Thoracic aorta (tissue), 2 donors: ENCODE results near the gene CEP63. TPM values are rescaled to one million over a fixed set of nuclear protein-coding genes. Genes with fewer than 3 reads are reported as not detected.

Experiments used
- ATAC-seq: fragments of 150-250 bp; one replicate; pipeline ENCODE4 v1.8.0; 2017; ENCODE audit warnings: low read depth; ENCODE audit not compliant: insufficient number of reproducible peaks, low FRiP score
- DNase-seq: peaks from one replicate; pipeline ENCODE4 v3.0.0-alpha.2; 2020; ENCODE audit warnings: low spot score
- H3K27ac ChIP-seq, 2 donors: fragments of 200-600 bp; sonication (generic); 1 replicate in 1 of 2; 2 replicates in 1 of 2; pipeline ENCODE4 v1.5.1; 2016; ENCODE audit warnings: mild to moderate bottlenecking in 2 of 2, moderate library complexity in 2 of 2
- H3K27me3 ChIP-seq: fragments of 200-600 bp; sonication (generic); replicated peaks from 2 replicates; pipeline ENCODE4 v1.6.0; 2016; ENCODE audit warnings: mild to moderate bottlenecking; ENCODE audit not compliant: insufficient read depth
- H3K36me3 ChIP-seq: fragments of 200-600 bp; sonication (generic); one replicate; pipeline ENCODE4 v1.5.1; 2016
- H3K4me1 ChIP-seq, 2 donors: fragments of 200-600 bp; sonication (generic); 1 replicate in 1 of 2; 2 replicates in 1 of 2; pipeline versions ENCODE4 v1.5.1 to v1.6.0; 2016; ENCODE audit warnings: low read depth in 2 of 2, mild to moderate bottlenecking in 1 of 2; ENCODE audit not compliant: control insufficient read depth in 1 of 2
- H3K4me3 ChIP-seq: fragments of 200-600 bp; sonication (generic); 2 replicates; pipeline ENCODE4 v1.5.1; 2016; ENCODE audit warnings: mild to moderate bottlenecking
- H3K9me3 ChIP-seq: fragments of 200-600 bp; sonication (generic); 2 replicates; pipeline ENCODE4 v1.5.1; 2016
- CTCF ChIP-seq: fragments of 200-600 bp; sonication (generic); IDR thresholded peaks from one replicate; pipeline ENCODE4 v1.5.1; 2019; ENCODE audit warnings: antibody characterized with exemption
- total RNA-seq, 2 donors: library from RNA; depleted of rRNA; stranded (reverse); fragments of >200 nt; gene quantifications; one replicate each; pipeline versions ENCODE4 v1.1.0 to v1.2.3, GENCODE V29; 2016

CEP63 gene
- total RNA-seq, 2 donors from 2014 or later, result 20.4 to 28.3 TPM

DNA sequence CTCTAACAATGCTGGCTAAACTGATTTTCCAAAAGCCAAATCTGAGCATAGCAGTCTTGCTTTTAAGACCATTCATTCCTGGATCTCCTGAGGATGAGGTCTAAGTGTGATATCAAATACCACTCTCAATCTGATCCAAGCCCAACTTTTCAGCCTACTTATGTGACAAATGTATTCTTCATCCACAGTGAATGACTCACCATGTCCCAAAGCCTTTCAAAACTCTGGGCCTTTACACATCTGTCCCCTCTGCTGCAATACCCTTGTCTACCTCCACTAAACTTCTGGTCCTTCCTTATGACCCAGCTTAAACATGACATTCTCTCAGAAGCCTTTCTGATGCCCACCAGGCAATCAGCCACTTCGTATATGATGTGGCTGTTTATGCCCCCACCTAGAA, 4.7 kb upstream of the CEP63 start:
- Histone ChIP-seq H3K27ac (peak overlapping the region in 1 of 2 donors; percentile 9), H3K36me3 (peaks cover 30% of the 10 kb centered on the region)

DNA sequence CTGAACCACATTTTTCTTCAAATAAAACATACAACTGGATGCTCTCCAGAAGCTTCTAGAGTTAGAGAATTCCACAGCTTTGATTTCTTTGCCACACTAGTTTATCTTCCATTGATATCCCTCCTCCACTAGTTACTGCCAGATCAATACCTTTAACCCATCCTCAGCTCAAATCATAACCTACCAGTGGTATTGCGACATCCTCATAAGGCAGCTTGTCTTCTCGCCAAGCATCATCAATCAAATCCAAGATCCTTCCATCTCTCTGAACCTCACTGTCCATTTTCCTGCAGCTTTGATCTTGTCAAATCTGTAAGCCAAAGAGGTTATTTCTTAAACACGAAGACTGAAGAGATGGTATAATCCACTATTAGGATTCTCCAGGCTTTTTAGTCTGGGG, 3.2 kb upstream of the CEP63 start:
- no peak for TF ChIP-seq CTCF
- peak overlapping the region; percentile 98 to 100 for H3K27ac ChIP-seq
- ATAC-seq (no peak), DNase-seq (no peak)
- H3K36me3 ChIP-seq, result peaks cover 20% of the 10 kb centered on the region
- H3K4me1 ChIP-seq, result peaks cover 28 to 50% of the 10 kb centered on the region in 2 donors
- peak overlapping the region; percentile 43 for H3K4me3 ChIP-seq
- H3K27me3 ChIP-seq, result no peaks in the 10 kb centered on the region
- no peaks in the 10 kb centered on the region for H3K9me3 ChIP-seq

More for the DNA sequence above, 4.7 kb upstream of the CEP63 start:
- no peak for TF ChIP-seq CTCF
- DNase-seq (no peak), ATAC-seq (no peak)
- no peak overlapping the region for H3K4me3 ChIP-seq
- no peaks in the 10 kb centered on the region for H3K27me3 ChIP-seq
- H3K9me3 ChIP-seq, result no peaks in the 10 kb centered on the region
- H3K4me1 ChIP-seq, result peaks cover 28 to 39% of the 10 kb centered on the region in 2 donors

DNA sequence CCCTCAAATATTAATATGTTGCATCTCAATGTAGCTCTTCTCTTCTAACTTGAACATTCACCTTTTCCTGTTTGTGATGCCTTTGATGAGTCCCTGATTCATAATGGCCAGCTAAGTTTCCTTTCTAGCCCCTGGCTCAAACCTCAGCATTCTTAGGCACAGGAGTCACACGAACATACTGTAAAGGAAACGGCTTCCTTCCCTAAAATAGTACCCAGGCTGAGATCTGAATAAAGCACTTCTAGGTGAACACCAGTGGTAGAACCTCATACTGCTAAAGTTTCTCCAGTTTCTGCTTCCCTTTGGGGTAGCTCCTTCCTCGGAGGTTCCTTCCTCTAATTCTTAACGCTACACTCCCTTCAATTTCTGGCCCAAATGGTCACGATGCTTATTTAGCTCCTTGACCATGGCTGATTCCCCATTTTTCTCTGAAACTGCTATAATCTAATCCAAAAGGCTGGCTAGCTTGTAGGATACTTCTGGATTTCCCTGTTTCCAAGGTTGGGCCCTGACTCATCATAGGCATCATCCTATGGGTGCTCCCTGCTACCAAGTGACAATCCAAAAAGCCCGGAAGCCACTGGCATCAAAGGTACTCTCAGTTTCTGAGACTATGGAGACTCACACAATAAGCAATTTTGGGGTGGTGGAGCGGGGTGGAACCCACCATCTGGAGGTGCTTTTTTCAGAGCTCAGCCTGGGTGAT, 2.5 kb upstream of the CEP63 start:
- Histone ChIP-seq H3K9me3 (no peaks in the 10 kb centered on the region), H3K27ac (peak overlapping the region; percentile 98 to 100), H3K27me3 (no peaks in the 10 kb centered on the region), H3K4me3 (peak overlapping the region; percentile 43), H3K4me1 (peaks cover 28 to 57% of the 10 kb centered on the region in 2 donors), H3K36me3 (peaks cover 15% of the 10 kb centered on the region)
- no peak for TF ChIP-seq CTCF
- no peak for ATAC-seq
- DNase-seq, result no peak

GRCh38 chr3:134485075-134485717, 661 bp upstream of the CEP63 start:
- peak; percentile 66 for DNase-seq
- Histone ChIP-seq H3K36me3 (peaks cover 12% of the 10 kb centered on the region), H3K4me3 (peak overlapping the region; percentile 99), H3K9me3 (no peaks in the 10 kb centered on the region), H3K4me1 (peaks cover 28 to 57% of the 10 kb centered on the region in 2 donors), H3K27me3 (no peaks in the 10 kb centered on the region), H3K27ac (peak overlapping the region; percentile 98 to 100)
- no peak for ATAC-seq
- TF ChIP-seq CTCF, result no peak

DNA sequence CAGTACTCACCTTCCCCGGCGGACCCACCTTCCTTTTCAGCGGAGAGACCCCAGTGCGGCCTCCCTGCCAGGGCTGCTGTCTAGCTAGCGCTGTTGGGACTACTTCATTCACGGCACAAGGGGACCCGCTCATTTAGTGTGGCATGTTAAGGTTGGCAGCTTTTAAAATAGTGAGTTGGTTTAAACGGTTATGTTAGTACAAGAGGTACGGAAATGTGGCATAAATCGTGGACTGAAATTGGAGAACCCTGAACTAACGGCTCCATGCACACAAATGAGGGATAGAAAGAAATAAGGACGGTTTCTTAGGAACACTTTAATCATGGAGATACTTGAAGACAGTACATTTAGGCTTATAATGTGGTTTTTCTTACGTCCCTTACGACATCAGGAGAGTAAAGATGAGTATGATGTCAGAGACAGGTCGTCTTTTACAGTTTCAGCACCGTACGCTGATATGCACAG, 752 bp downstream of the CEP63 start:
- peak overlapping the region; percentile 98 to 100 for H3K27ac ChIP-seq
- peaks cover under 1% of the 10 kb centered on the region for H3K36me3 ChIP-seq
- ATAC-seq, result no peak
- TF ChIP-seq CTCF, result no peak
- no peaks in the 10 kb centered on the region for H3K9me3 ChIP-seq
- H3K4me3 ChIP-seq, result peak overlapping the region; percentile 99
- DNase-seq, result no peak
- no peaks in the 10 kb centered on the region for H3K27me3 ChIP-seq
- H3K4me1 ChIP-seq, result peaks cover 28 to 53% of the 10 kb centered on the region in 2 donors
